AG04449 (cell line): ENCODE results near the gene MEGF11.

ENCODE experiments used
- CTCF ChIA-PET: fragments of 350-600 bp; formaldehyde crosslinking; extraction: SDS; loops from one replicate; lab custom pipeline; 2021; ENCODE audit warnings: antibody characterized with exemption; lab: Yijun Ruan, JAX
- POLR2A ChIA-PET: fragments of 400-600, 350-600 bp; formaldehyde crosslinking; extraction: SDS; loops from one replicate; lab custom pipeline; 2020; ENCODE audit warnings: antibody characterized with exemption, inconsistent platforms; lab: Yijun Ruan, JAX
- DNase-seq: peaks from one replicate; pipeline ENCODE4 v3.0.0-alpha.2; 2010; ENCODE audit warnings: low read depth, low spot score
- H3K4me3 ChIP-seq: 2 replicates; pipeline ENCODE4 v1.5.1; 2011; ENCODE audit warnings: low read depth, mild to moderate bottlenecking, control low read depth, low read length
- CTCF ChIP-seq: IDR thresholded peaks from one replicate; pipeline ENCODE4 v1.5.1; 2011; ENCODE audit warnings: mild to moderate bottlenecking, moderate library complexity, low read length, control low read depth, inconsistent platforms; ENCODE audit not compliant: insufficient read depth; ENCODE audit errors: missing control alignments

Gene MEGF11

GRCh38 chr15:66107070-66107469 lies 146.5 kb downstream of the MEGF11 start:
- CTCF ChIA-PET: no interaction called here
- TF ChIP-seq CTCF: no peak
- no peak overlapping the region for H3K4me3 ChIP-seq
- POLR2A ChIA-PET: no interaction called here
- no peak for DNase-seq

- TF ChIP-seq CTCF: no peak
- no peak for DNase-seq
- POLR2A ChIA-PET: no interaction called here
- CTCF ChIA-PET: no interaction called here
- H3K4me3 ChIP-seq: no peak overlapping the region
These were observed 148.0 kb downstream of the MEGF11 start for GRCh38 chr15:66105286-66106265.

GRCh38 chr15:66103293-66103590 lies 150.3 kb downstream of the MEGF11 start:
- ChIA-PET CTCF (no interaction called here), POLR2A (no interaction called here)
- no peak for DNase-seq
- no peak overlapping the region for H3K4me3 ChIP-seq
- TF ChIP-seq CTCF: no peak

GRCh38 chr15:66102563-66103292 lies 150.8 kb downstream of the MEGF11 start:
- no peak overlapping the region for H3K4me3 ChIP-seq
- no peak for TF ChIP-seq CTCF
- CTCF ChIA-PET: no interaction called here
- no peak for DNase-seq
- POLR2A ChIA-PET: no interaction called here

GRCh38 chr15:66101715-66102395 lies 151.7 kb downstream of the MEGF11 start:
- DNase-seq: no peak
- no peak for TF ChIP-seq CTCF
- no peak overlapping the region for H3K4me3 ChIP-seq
- ChIA-PET CTCF (no interaction called here), POLR2A (no interaction called here)

- TF ChIP-seq CTCF: no peak
- POLR2A ChIA-PET: no interaction called here
- DNase-seq: no peak
- CTCF ChIA-PET: no interaction called here
- no peak overlapping the region for H3K4me3 ChIP-seq
These were observed 152.8 kb downstream of the MEGF11 start for GRCh38 chr15:66100761-66101160.
